GM12878 (cell line): ENCODE results near the gene DYSF. TPM values are rescaled to one million over a fixed set of nuclear protein-coding genes. Genes with fewer than 3 reads are reported as not detected.

Experiments
- ATAC-seq: fragments of 200-7000 bp; cut with Tn5 transposase; 3 replicates; pipeline ENCODE4 v1.9.1; 2020; ENCODE audit warnings: mild to moderate bottlenecking, moderate library complexity
- BruUV-seq: library from RNA; stranded (reverse); fragments of 400-500 nt; replicated peaks from 2 replicates; lab custom pipeline; 2021; lab: Mats Ljungman, UMichigan
- CTCF ChIA-PET: fragments of 300-600 bp; sonication (Branson Sonifier 250); formaldehyde crosslinking; extraction: SDS; loops from one replicate; lab custom pipeline; 2021; ENCODE audit warnings: inconsistent platforms; lab: Yijun Ruan, JAX
- POLR2A ChIA-PET: fragments of 350-600 bp; formaldehyde crosslinking; extraction: SDS; loops from one replicate; lab custom pipeline; 2021; ENCODE audit warnings: inconsistent platforms; lab: Charles Lee
- RAD21 ChIA-PET: fragments of 300-600 bp; sonication (Branson Sonifier 250); formaldehyde crosslinking; loops from one replicate; lab custom pipeline; 2023; ENCODE audit warnings: antibody characterized with exemption; ENCODE audit not compliant: unreplicated experiment; lab: Charles Lee
- SMC1A ChIA-PET: fragments of 300-600 bp; sonication (Branson Sonifier 250); formaldehyde crosslinking; loops from one replicate; lab custom pipeline; 2023; ENCODE audit not compliant: unreplicated experiment, uncharacterized antibody; lab: Charles Lee
- DNase-seq: peaks from one replicate; pipeline ENCODE4 v3.0.0-alpha.2; 2011; ENCODE audit warnings: low read depth, low spot score
- FAIRE-seq: peaks from 3 replicates; lab custom pipeline; 2011; peaks lifted over from hg19 to GRCh38; lab: Jason Lieb, UNC
- H2AFZ ChIP-seq: 2 replicates; pipeline ENCODE4 v1.6.0; 2011; ENCODE audit warnings: low read depth, low read length, control low read depth; ENCODE audit not compliant: control insufficient read depth
- H3K27ac ChIP-seq: 2 replicates; pipeline ENCODE4 v1.5.1; 2011; ENCODE audit warnings: control low read depth; ENCODE audit not compliant: control insufficient read depth, insufficient read depth
- H3K27me3 ChIP-seq, 2 experiments: replicated peaks in 1 of 2; 2 replicates each; pipeline versions ENCODE4 v1.6.0 to v1.6.1; 2011; ENCODE audit warnings: low read length in 1 of 2; ENCODE audit not compliant: control insufficient read depth in 2 of 2, insufficient read depth in 2 of 2
- H3K36me3 ChIP-seq, 2 experiments: 2 replicates each; pipeline ENCODE4 v1.5.1; 2011; ENCODE audit warnings: low read length in 1 of 2; ENCODE audit not compliant: control insufficient read depth in 2 of 2, insufficient read depth in 2 of 2
- H3K4me1 ChIP-seq: 2 replicates; pipeline ENCODE4 v1.6.1; 2011; ENCODE audit warnings: mild to moderate bottlenecking, low read length, moderate library complexity, mixed read lengths; ENCODE audit not compliant: control insufficient read depth, insufficient read depth
- H3K4me2 ChIP-seq: 2 replicates; pipeline ENCODE4 v1.6.0; 2011; ENCODE audit warnings: control low read depth; ENCODE audit not compliant: control insufficient read depth, insufficient read depth
- H3K4me3 ChIP-seq: fragments of 200-600 bp; sonication (generic); 2 replicates; pipeline ENCODE4 v1.5.1; 2016
- H3K79me2 ChIP-seq: 2 replicates; pipeline ENCODE4 v1.6.0; 2011; ENCODE audit warnings: low read length; ENCODE audit not compliant: control insufficient read depth, insufficient read depth
- H3K9ac ChIP-seq: 2 replicates; pipeline ENCODE4 v1.8.0; 2011; ENCODE audit warnings: low read length, control low read depth, mixed read lengths; ENCODE audit not compliant: control insufficient read depth, insufficient read depth
- H3K9me3 ChIP-seq: replicated peaks from 3 replicates; pipeline ENCODE4 v1.5.1; 2011; ENCODE audit warnings: mild to moderate bottlenecking, low read length; ENCODE audit not compliant: control insufficient read depth, insufficient read depth
- H4K20me1 ChIP-seq: 2 replicates; pipeline ENCODE4 v1.6.0; 2011; ENCODE audit not compliant: control insufficient read depth, insufficient read depth
- BMI1 ChIP-seq: fragments of 450-650 bp; IDR thresholded peaks from 2 replicates; pipeline ENCODE4 v1.6.1; 2016; ENCODE audit warnings: mild to moderate bottlenecking, moderate library complexity, borderline replicate concordance
- CREB1 ChIP-seq: IDR thresholded peaks from 2 replicates; pipeline ENCODE4 v1.6.1; 2012; ENCODE audit warnings: low read depth, mild to moderate bottlenecking, inconsistent platforms
- FOS ChIP-seq: IDR thresholded peaks from 3 replicates; pipeline ENCODE4 v1.6.1; 2011; ENCODE audit warnings: borderline replicate concordance; ENCODE audit not compliant: insufficient read length; ENCODE audit errors: extremely low read depth
- IRF4 ChIP-seq: IDR thresholded peaks from 2 replicates; pipeline ENCODE4 v1.6.1; 2011; ENCODE audit warnings: low read depth, low read length
- TAF1 ChIP-seq: IDR thresholded peaks from 2 replicates; pipeline ENCODE4 v1.6.1; 2011; ENCODE audit warnings: mild to moderate bottlenecking, low read depth, low read length, borderline replicate concordance
- TCF7 ChIP-seq: IDR thresholded peaks from 2 replicates; pipeline ENCODE4 v1.6.1; 2014; ENCODE audit warnings: antibody characterized with exemption, borderline replicate concordance
- WGBS: methylation state at CpG from one replicate; pipeline ENCODE4 v1.1.6; 2016; ENCODE audit warnings: low lambda C conversion rate; ENCODE audit not compliant: insufficient replicate concordance, insufficient coverage; ENCODE audit errors: missing lambda C conversion rate; 5-methylcytosine and 5-hydroxymethylcytosine counted together
- in situ Hi-C: fragments of 300-500 bp; cut with MboI; formaldehyde crosslinking; loops from 9 replicates; pipeline ENCODE4 v1.14.3; 2018; ENCODE audit warnings: mixed read lengths
- intact Hi-C: fragments of 100-400 bp; cut with micrococcal nuclease; formaldehyde crosslinking; loops from one replicate; pipeline ENCODE4 v1.14.2; 2022; ENCODE audit not compliant: unreplicated experiment
- polyA plus RNA-seq, 11 experiments: library from polyadenylated mRNA; depleted of rRNA in 4 of 11; unstranded in 6 of 11; stranded (reverse) in 5 of 11; fragments of >200 nt; fragmentation: Nextera tagmentation in 4 of 11; fragmentation: Illumina TruSeq in 1 of 11; extraction: Ambion mirVana in 4 of 11; extraction: Trizol in 1 of 11; gene quantifications; 1 replicate in 1 of 11; 2 replicates in 10 of 11; pipeline versions ENCODE4 v1.2.1 to v1.2.3, GENCODE V29; 2011 to 2016; ENCODE audit warnings: inconsistent platforms in 2 of 11, missing spikeins in 2 of 11, low read depth in 1 of 11
- total RNA-seq, 4 experiments: library from RNA; depleted of rRNA in 3 of 4; stranded (reverse); fragments of >200 nt in 3 of 4; fragmentation: Illumina TruSeq in 1 of 4; extraction: Trizol in 1 of 4; gene quantifications; 2 replicates each; pipeline versions ENCODE4 v1.2.1 to v1.2.3, GENCODE V29; 2013 to 2021
- TF ChIP-seq, protein P1 (sequence below): fragments of 150-350 bp; IDR thresholded peaks from 2 replicates; pipeline ENCODE4 v1.6.1; 2014; ENCODE audit warnings: mild to moderate bottlenecking, low read depth, low read length
- TF ChIP-seq, protein P2 (sequence below): fragments of 450-650 bp; IDR thresholded peaks from 2 replicates; pipeline ENCODE4 v1.6.1; 2017; ENCODE audit warnings: low read depth, mild to moderate bottlenecking, moderate library complexity
- TF ChIP-seq, protein P3 (sequence below): IDR thresholded peaks from 2 replicates; pipeline ENCODE4 v1.6.1; 2011; ENCODE audit warnings: borderline replicate concordance, low read depth, mild to moderate bottlenecking, moderate library complexity, mixed read lengths, low read length; ENCODE audit not compliant: insufficient read depth; ENCODE audit errors: extremely low read length
- TF ChIP-seq, protein P4 (sequence below): IDR thresholded peaks from 2 replicates; pipeline ENCODE4 v1.6.1; 2012; ENCODE audit warnings: low read depth, low read length, improper control_type of control experiment

Gene DYSF
- total and polyA plus RNA-seq, 10 of the 15 experiments (the other 5 are each of a cell fraction or from before 2014, with no cell fraction given): under 0.01 to 0.15 (median 0.03) TPM; not detected in 7

DNA sequence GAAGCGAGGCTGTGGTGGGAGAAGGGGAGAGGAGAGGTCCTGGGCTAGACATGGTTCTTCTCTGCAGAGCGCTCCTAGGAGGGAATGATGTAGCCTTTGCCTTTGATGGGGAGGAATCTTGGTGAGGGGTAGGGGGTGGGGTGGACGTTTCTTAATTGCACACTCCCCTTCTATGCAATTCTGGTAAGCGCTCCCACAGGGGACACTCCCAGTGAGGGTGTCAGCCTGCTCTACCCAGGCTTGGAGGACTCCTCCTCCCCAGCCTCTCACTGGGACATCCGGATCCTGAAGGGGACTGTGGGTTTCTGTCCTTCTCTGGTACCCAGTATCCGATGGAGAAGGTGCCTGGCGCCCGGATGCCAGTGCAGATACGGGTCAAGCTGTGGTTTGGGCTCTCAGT lies 114.3 kb downstream of the DYSF start:
- ChIA-PET CTCF (no interaction called here), RAD21 (no interaction called here)
- Histone ChIP-seq H3K27ac (no peak overlapping the region), H3K27me3 (no peaks in the 10 kb centered on the region; a peak in 1 of 4 replicates), H3K4me2 (no peak overlapping the region), H3K9me3 (no peaks in the 10 kb centered on the region; the same call in 2 of the 3 replicates), H3K79me2 (no peaks in the 10 kb centered on the region), H3K36me3 (no peaks in the 10 kb centered on the region), H3K9ac (no peak overlapping the region)
- FAIRE-seq (no peak), ATAC-seq (no peak)
- no TSS peak for BruUV-seq
- in situ Hi-C loops: no loop called here
- no peak for TF ChIP-seq IRF4
- TF ChIP-seq BMI1: no peak
- TF ChIP-seq TCF7: no peak
- TF ChIP-seq, protein P1, sequence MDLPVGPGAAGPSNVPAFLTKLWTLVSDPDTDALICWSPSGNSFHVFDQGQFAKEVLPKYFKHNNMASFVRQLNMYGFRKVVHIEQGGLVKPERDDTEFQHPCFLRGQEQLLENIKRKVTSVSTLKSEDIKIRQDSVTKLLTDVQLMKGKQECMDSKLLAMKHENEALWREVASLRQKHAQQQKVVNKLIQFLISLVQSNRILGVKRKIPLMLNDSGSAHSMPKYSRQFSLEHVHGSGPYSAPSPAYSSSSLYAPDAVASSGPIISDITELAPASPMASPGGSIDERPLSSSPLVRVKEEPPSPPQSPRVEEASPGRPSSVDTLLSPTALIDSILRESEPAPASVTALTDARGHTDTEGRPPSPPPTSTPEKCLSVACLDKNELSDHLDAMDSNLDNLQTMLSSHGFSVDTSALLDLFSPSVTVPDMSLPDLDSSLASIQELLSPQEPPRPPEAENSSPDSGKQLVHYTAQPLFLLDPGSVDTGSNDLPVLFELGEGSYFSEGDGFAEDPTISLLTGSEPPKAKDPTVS: no peak
- no peak for TF ChIP-seq TAF1
- no peak for TF ChIP-seq CREB1
- TF ChIP-seq, protein P2, sequence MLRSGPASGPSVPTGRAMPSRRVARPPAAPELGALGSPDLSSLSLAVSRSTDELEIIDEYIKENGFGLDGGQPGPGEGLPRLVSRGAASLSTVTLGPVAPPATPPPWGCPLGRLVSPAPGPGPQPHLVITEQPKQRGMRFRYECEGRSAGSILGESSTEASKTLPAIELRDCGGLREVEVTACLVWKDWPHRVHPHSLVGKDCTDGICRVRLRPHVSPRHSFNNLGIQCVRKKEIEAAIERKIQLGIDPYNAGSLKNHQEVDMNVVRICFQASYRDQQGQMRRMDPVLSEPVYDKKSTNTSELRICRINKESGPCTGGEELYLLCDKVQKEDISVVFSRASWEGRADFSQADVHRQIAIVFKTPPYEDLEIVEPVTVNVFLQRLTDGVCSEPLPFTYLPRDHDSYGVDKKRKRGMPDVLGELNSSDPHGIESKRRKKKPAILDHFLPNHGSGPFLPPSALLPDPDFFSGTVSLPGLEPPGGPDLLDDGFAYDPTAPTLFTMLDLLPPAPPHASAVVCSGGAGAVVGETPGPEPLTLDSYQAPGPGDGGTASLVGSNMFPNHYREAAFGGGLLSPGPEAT: no peak
- TF ChIP-seq FOS: no peak
- TF ChIP-seq, protein P3, sequence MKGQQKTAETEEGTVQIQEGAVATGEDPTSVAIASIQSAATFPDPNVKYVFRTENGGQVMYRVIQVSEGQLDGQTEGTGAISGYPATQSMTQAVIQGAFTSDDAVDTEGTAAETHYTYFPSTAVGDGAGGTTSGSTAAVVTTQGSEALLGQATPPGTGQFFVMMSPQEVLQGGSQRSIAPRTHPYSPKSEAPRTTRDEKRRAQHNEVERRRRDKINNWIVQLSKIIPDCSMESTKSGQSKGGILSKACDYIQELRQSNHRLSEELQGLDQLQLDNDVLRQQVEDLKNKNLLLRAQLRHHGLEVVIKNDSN: no peak
- TF ChIP-seq, protein P4, sequence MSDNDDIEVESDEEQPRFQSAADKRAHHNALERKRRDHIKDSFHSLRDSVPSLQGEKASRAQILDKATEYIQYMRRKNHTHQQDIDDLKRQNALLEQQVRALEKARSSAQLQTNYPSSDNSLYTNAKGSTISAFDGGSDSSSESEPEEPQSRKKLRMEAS: no peak
- TF ChIP-seq, all 136 proteins: peak for 0
- no peaks in the 10 kb centered on the region for H3K4me1 ChIP-seq
- POLR2A ChIA-PET: no interaction called here
- no peak overlapping the region for H3K4me3 ChIP-seq
- 18% methylated on average over 9 of the region's 9 CpGs for WGBS
- H4K20me1 ChIP-seq: no peaks in the 10 kb centered on the region
- SMC1A ChIA-PET: no interaction called here
- intact Hi-C loops: no loop called here
- no peak for DNase-seq
- H2AFZ ChIP-seq: no peak overlapping the region
